ENCODE data around the gene ARHGAP18.
A peak's percentile ranks its signal among the peaks of the same experiment; 100 is the strongest.

Gene ARHGAP18

GRCh38 chr6:129662980-129663431 lies 47.0 kb downstream of the ARHGAP18 start:
- DNase-seq: no peak

DNA sequence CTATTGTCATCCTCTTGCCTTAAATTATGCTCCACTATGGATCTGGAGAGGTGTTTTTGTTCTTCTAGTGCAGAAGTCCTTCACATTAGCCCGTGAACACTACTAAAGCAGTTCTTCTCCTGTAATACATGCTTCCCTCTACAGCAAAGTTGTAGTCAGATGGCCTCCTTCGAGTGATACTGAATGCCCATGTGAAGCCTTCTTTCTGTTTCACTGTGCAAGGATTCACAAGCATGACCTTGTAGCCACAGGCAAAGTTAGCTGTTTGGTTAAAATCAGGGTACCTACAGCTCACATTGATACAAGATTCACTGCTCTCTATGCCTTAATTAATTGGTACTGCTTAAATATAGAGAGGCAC lies 47.6 kb downstream of the ARHGAP18 start:
- no peak for DNase-seq

- DNase-seq: peak; percentile 18
Observed at GRCh38 chr6:129661536-129662405, 48.2 kb downstream of the ARHGAP18 start.

GRCh38 chr6:129660346-129660676 lies 49.7 kb downstream of the ARHGAP18 start:
- DNase-seq: no peak

DNA sequence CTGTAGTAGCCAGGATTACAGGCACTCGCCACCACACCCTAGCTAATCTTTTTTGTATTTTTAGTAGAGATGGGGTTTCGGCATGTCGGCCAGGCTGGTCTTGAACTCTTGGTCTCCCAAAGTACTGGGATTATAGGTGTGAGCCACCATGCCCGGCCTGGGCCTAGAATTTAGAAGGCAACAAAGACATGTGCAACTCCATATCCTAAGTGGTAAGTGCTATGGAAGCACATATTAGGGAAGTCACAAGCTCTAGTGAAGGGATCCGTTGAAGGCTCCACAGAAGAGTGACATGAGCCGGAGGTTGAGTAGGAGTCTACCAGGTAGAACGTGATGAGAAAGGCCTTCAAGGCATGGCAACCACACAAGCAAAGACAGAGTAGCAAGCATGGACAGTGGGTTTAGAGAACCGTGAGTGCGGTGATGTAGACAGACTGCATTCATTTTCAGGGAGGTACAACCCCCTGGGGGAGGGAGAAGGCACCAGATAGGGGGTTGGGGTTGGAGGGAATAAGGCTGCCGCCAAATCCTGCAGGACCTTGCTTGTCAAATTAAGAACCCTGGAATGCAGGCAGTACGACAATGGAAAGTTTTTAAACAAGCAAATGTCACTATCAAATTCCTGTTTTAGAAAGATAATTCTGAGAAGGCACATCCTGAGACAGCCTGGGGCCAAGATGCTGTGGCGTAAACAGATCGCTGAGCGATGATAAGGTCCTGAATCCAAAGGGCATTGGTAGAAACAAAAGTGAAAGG lies 50.2 kb downstream of the ARHGAP18 start:
- no peak for DNase-seq

DNA sequence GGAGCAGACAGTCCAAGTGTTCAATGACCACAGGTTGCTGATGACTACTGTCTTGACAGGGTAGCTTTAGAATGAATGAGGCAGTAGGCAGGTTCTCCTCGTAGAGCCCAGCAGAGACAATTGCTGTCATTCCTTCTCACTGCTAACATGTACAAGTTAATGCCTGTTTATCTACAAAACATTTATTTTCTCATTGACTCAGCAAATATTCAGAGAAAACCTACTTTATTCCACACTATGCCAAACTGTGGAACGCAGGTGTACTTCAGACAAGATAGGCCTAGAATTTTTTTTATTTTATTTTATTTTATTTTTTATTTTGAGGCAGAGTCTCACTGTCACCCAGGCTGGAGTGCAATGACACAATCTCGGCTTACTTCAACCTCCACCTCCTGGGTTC lies 50.8 kb downstream of the ARHGAP18 start:
- DNase-seq: no peak

GRCh38 chr6:129657483-129657882 lies 52.5 kb downstream of the ARHGAP18 start:
- DNase-seq: no peak

- no peak for DNase-seq
Observed at GRCh38 chr6:129655334-129655733, 54.6 kb downstream of the ARHGAP18 start.

- DNase-seq: no peak
Observed at GRCh38 chr6:129653746-129654145, 56.2 kb downstream of the ARHGAP18 start.

DNA sequence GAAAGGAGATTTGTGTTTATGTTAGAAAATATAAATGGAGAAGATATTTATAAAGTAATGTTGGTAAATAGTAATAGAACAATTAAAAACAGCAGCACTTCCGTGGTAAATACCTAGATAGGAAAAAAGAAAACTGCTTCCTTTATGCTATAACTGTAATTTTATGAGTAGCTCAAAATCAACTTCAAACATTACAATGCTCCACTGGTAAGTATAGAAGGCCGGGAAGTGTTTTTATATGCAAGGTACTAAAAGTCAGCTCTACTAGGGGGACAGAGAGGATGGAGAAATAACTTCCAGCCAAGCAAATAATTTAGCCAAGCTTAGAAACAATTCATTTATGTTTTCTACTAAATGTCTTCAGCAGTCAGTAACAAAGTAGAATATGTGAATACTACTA lies 56.7 kb downstream of the ARHGAP18 start:
- DNase-seq: no peak

GRCh38 chr6:129651291-129651691 lies 58.7 kb downstream of the ARHGAP18 start:
- no peak for DNase-seq

GRCh38 chr6:129648819-129649491 lies 61.0 kb downstream of the ARHGAP18 start:
- no peak for DNase-seq

DNA sequence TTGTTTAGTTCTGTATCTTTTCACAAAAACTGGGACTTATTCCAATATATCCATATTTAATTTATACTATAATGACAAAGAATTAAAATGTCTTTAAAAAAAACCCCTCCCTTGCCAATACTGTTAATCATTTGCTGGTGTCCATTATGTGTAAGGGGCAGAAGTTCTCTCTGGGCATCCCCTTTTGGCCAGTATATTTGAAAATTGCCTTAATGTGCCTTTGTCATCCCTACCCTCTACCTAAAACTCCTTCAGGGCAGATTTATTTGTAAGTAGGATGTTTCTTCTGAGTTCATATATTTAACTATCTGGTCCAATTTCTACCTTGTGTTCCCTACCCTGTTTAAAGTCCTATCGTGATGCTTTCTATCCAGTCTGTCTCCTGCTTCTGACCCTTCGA lies 62.9 kb downstream of the ARHGAP18 start:
- no peak for DNase-seq

DNA sequence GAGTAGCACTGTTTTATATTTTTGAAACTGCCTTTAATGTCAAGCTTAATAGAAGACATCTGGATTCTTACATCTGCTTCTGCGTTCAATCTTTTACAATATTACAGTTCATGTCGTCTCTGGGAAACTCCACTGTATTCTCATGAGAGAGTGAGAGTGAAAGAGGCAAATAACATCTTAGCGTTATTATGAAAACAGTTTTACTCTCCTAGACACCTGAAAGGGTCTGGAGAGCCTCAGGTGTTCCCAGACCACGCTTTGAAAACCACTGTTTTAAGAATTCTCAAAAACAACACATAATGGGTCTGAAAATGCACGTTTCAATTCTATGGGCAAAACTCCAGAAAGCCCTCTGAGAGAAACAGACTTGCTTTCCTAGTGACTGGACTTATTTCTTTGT lies 63.3 kb downstream of the ARHGAP18 start:
- DNase-seq: no peak

DNA sequence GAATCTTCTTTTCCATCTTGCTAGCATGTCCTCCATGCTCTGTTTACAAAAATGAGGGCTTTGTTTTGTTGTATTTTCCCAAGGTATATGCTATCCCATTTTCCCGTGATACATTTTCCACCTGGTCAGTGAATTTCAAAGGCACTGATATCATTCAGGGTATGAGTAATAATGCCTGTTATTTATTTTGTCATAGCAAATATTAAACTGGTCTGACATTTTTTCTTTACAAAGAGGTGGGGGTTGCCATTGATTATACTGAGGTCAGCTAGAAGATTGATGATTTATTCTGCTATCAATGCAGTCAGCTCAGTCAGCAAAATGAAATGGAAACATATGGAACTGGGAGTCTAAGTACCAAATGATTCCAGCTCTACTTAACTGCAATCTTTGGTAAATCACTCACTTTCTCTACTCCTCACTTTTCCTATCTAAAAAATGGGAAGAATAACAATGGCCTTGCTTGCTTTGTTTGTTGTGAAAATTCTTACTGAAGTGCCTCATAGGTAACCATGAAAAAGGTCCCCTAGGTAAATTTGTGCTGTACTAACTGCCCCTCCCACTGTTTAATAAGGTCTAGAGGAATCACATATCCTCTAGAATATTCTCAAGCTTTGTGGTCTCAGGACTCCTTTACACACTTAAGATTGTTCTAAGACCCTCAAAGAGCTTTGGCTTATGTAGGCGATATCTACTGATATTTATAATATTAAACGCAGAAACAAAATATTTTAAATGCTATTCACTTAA lies 64.0 kb downstream of the ARHGAP18 start:
- DNase-seq: no peak

DNA sequence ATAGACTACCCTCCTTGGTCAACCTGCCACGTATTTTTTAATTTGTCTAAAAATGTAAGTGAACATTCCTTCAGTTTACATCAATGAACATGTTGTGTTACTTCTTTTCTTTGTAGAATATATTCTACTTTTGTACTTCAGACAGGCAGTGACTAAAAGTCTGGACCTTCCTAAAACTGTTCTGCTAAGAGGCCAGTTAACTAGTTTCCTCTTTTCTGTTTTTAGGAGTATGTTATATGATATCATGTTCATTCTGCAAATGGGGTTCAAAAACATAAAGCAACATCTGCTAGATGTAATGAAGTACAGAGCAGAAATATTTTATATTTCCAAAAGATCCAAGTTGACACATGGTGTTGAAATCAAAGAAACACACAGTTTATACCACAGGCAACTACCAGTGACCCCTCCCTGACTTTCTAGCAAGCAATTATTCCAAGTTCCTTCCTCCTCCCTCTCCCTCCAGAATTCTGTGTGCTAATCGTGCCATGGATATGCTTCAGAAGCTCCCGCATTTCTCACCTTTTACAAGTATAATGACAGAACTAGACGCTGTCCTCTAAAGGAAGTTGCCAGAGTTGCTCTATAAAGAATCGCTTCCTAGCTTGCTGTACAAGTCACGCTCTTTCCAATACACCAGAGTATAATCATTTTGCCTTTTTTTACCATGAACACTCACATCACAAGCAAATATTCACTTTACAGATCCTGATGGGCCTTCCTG lies 64.7 kb downstream of the ARHGAP18 start:
- DNase-seq: no peak

GRCh38 chr6:129644567-129645015 lies 65.4 kb downstream of the ARHGAP18 start:
- DNase-seq: no peak

- DNase-seq: peak; percentile 14
Observed at GRCh38 chr6:129643968-129644367, 66.0 kb downstream of the ARHGAP18 start.

- DNase-seq: no peak
Observed at GRCh38 chr6:129643176-129643575, 66.8 kb downstream of the ARHGAP18 start.

GRCh38 chr6:129642322-129642721 lies 67.7 kb downstream of the ARHGAP18 start:
- DNase-seq: no peak

DNA sequence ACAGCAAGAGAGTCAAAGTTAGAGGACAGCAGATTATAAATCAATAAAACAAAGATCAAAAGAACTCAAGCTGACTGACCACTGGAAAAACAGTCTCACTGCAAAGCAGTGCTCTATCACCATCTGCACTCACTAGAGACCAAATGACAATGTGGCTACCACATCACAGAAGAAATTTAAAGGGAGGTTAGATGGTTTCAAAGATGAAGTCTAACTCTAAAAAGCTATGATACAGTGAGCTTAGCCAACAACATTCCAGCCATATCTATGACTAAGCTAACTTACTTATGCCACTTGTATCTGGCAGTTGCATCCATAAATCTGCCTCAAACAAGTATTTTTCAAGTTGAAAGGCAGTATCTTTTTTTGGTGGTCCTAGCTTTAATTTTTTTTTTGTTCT lies 68.6 kb downstream of the ARHGAP18 start:
- DNase-seq: no peak

DNA sequence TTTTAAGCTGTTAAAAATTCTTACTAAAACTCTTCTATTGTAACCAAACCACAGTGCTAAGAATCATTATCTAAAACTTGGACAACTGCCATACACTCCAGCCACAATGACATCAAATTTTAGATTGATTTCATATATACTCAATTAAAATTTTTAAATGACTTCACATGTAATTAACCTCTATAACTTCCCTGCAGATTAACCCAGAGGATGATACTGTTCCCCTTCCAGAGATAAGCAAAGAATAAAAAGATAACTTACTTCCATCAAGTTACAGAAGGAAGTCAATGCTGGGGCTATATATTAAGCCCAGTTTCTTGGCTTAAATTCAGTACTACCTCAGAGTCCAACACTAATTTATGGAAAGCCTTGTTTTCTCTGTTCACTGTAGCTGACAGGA lies 71.3 kb downstream of the ARHGAP18 start:
- no peak for DNase-seq
